Fibroblast of mammary gland (primary cell): ENCODE results near the gene IL17RA.
"Not testable (repeated sequence)": the region's sequence is repeated elsewhere in the genome, so short reads cannot be mapped to it uniquely, and the experiment has no call there.

Experiments used
- DNase-seq: peaks from one replicate; pipeline ENCODE4 v3.0.0-alpha.2; 2010; ENCODE audit warnings: low read depth
- H3K4me3 ChIP-seq: 2 replicates; pipeline ENCODE4 v1.5.1; 2011; ENCODE audit warnings: low read depth, mild to moderate bottlenecking, low read length, moderate library complexity; ENCODE audit not compliant: control insufficient read depth
- TF ChIP-seq, protein P1 (sequence below): conservative IDR thresholded peaks from 2 replicates; pipeline ENCODE4 v1.5.1; 2011; ENCODE audit warnings: low read depth, low read length, inconsistent platforms; ENCODE audit not compliant: control insufficient read depth, insufficient read depth

The IL17RA gene

DNA sequence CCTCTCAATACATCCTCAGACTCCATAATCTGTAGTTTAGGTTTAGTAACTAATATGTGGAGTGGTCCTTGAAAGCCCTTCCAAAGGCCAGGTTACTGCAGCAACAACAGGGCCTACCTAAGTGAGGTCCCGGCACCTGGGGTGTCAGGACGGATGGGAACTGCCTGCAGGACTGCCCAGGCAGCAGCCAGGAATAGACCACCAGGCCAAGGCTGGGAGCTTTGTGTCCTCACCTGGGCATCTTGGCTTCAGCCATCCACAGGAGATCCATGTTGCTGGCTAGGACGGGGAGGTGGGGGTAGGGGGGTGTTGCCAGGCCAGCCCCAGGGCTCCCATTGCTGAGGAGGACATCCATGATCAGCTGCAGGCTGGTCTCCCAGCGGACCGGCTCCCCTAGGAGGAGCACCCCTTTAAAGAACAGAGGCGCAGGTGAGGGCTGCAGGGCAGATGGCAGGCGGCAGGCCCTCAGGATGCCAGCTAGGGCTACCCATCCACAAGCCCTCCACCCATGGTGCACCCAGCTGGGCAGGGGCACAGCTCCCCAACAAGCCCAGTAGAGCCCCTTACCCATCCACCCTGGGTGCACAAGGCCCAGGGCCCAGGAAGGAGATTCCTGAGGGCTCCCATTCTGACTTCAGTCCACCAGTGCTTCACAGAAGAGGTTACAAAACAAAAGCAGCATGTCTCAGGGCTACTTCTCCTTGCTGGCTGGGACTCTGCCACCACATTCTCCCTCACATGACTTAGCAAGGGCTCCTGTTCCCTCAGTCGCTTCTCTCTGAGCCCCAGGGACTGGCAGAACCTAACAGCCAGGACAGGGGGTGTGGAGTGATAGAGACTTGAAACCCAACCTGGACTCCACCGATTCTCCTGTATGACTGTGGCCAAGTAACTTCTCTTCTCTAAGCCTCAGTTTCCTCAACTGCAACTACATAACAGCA is 56.3 kb downstream of the IL17RA start:
- H3K4me3 ChIP-seq = no peak overlapping the region
- TF ChIP-seq, protein P1, sequence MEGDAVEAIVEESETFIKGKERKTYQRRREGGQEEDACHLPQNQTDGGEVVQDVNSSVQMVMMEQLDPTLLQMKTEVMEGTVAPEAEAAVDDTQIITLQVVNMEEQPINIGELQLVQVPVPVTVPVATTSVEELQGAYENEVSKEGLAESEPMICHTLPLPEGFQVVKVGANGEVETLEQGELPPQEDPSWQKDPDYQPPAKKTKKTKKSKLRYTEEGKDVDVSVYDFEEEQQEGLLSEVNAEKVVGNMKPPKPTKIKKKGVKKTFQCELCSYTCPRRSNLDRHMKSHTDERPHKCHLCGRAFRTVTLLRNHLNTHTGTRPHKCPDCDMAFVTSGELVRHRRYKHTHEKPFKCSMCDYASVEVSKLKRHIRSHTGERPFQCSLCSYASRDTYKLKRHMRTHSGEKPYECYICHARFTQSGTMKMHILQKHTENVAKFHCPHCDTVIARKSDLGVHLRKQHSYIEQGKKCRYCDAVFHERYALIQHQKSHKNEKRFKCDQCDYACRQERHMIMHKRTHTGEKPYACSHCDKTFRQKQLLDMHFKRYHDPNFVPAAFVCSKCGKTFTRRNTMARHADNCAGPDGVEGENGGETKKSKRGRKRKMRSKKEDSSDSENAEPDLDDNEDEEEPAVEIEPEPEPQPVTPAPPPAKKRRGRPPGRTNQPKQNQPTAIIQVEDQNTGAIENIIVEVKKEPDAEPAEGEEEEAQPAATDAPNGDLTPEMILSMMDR = no peak
- no peak for DNase-seq

DNA sequence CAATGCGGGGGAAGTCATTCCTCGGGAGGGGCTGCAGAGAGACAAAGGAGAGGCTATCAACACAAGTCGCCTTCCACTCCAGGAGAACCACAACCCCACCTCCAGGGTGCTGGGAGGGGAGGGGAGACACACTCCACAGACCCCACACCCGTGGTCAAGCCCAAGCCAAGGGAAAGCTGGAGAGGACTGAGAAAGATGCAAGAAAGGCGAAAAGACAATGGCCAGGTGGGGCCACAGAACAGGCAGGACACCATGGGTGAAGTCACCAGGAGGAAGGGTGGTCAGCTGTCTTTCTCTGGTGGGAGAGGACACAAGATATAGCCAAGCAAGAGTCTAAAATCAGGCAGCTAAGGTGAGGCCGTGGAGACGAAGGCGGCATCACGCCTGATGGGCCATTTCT is 58.3 kb downstream of the IL17RA start:
- H3K4me3 ChIP-seq = no peak overlapping the region
- TF ChIP-seq, protein P1 = no peak
- no peak for DNase-seq

DNA sequence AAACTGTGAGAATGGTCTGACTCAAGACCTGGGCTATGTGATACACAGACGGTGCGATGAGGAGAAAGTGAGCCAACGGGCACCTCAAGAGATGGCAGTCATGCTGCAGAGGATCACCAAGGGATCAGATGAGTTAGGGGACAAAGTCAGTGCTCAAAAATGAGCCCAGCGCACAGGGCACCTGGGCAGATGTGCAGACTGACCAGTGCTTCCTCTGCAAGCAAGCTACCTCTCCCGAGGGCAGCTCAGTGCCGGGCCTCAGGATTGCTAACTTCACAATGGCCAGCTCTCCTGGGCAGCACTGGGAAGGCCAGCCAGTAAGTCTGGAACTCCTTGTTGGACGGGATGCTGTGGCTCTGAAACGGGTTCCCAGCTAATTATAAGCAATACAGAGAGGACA is 59.0 kb downstream of the IL17RA start:
- no peak for DNase-seq
- TF ChIP-seq, protein P1 = no peak
- H3K4me3 ChIP-seq = no peak overlapping the region

DNA sequence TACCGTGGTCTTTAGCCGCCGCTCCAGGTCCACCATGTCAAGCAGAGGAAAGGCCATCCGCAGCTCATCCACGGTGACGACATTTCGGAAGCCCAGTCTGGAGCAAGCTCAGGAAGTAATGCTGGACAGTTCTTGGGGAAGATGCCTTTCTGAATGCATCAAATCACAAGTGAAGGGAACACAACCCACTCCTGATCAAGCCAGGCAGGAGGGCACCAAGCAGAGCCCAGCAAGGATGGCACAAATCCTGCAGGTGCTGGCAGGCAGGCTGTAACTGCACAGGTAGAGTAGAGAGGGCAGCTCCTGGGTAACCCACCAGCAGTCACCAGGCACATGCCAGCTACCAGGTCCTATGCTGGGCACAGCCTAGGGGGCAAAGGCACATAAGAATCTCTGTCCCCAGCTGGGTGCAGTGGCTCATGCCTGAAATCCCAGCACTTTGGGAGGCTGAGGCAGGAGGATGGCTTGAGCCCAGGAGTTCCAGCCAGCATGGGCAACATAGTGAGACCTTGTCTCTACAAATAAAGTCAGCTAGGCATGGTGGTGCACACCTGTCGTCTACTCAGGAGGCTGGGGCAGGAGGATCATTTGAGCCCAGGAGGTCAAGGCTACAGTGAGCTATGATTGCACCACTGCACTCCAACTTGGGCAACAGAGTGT is 60.4 kb downstream of the IL17RA start:
- H3K4me3 ChIP-seq = no peak overlapping the region
- DNase-seq = no peak
- TF ChIP-seq, protein P1 = no peak

DNA sequence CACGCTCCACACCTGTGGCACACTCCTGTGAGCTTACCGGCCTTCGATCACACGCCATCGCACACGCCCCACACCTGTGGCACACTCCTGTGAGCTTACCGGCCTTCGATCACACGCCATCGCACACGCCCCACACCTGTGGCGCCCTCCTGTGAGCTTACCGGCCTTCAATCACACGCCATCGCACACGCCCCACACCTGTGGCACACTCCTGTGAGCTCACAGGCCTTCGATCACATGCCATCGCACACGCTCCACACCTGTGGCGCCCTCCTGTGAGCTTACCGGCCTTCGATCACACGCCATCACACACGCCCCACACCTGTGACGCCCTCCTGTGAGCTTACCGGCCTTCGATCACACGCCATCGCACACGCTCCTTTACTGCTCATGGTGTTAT is 62.7 kb downstream of the IL17RA start:
- DNase-seq, H3K4me3 ChIP-seq: not testable (repeated sequence)

DNA sequence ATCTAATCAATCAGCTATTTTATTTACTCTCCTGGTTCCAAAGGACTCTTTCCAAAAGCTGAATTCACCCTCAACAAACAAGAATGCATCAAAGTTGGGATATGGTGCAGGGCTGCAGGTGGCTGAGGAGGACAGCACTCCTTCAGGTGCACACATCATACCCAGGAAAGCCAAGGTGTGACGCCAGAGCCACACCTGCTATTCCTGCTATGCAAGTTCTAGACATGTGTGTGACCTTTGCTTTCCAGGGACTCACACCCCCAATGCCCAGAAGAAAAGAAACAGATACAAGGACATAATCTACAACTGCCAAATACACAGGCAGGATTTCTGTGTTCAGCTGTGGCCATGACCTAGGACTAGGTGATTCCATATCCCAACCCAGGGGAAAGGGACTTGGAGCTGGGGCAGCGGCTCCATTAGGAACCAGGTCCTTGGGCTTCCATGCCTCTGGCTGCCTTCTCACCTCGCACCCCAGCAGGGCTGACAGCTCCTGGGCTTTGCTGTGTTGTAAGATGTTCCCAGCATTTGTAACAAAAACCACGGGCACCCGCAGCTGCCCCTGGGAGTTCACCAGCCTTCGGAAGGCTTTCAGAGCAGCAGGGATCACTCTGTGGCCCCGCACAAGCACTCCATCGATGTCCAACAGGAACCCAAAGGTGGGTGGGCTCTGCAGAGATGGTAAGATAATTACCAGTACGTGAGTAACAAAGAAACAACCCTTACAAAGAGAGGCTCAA is 64.4 kb downstream of the IL17RA start:
- TF ChIP-seq, protein P1 = no peak
- DNase-seq = no peak
- H3K4me3 ChIP-seq = no peak overlapping the region
